Cardiac fibroblast (primary cell): ENCODE data around the gene HNF1A.

Source experiments
- DNase-seq, 2 donors: peaks; one replicate each; pipeline versions ENCODE4 v3.0.0 to v3.0.0-alpha.2; 2010; ENCODE audit warnings: low read depth in 2 of 2
- H3K4me3 ChIP-seq, 2 donors: replicated peaks in 1 of 2; 1 replicate in 1 of 2; 2 replicates in 1 of 2; pipeline ENCODE4 v1.5.1; 2011; ENCODE audit warnings: low read depth in 2 of 2, low read length in 2 of 2, mild to moderate bottlenecking in 2 of 2, moderate library complexity in 1 of 2
- TF ChIP-seq, protein P1 (sequence below): IDR thresholded peaks from one replicate; pipeline ENCODE4 v1.5.1; 2011; ENCODE audit warnings: low read depth, mild to moderate bottlenecking, low read length, inconsistent platforms

Gene HNF1A, protein sequence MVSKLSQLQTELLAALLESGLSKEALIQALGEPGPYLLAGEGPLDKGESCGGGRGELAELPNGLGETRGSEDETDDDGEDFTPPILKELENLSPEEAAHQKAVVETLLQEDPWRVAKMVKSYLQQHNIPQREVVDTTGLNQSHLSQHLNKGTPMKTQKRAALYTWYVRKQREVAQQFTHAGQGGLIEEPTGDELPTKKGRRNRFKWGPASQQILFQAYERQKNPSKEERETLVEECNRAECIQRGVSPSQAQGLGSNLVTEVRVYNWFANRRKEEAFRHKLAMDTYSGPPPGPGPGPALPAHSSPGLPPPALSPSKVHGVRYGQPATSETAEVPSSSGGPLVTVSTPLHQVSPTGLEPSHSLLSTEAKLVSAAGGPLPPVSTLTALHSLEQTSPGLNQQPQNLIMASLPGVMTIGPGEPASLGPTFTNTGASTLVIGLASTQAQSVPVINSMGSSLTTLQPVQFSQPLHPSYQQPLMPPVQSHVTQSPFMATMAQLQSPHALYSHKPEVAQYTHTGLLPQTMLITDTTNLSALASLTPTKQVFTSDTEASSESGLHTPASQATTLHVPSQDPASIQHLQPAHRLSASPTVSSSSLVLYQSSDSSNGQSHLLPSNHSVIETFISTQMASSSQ

DNA sequence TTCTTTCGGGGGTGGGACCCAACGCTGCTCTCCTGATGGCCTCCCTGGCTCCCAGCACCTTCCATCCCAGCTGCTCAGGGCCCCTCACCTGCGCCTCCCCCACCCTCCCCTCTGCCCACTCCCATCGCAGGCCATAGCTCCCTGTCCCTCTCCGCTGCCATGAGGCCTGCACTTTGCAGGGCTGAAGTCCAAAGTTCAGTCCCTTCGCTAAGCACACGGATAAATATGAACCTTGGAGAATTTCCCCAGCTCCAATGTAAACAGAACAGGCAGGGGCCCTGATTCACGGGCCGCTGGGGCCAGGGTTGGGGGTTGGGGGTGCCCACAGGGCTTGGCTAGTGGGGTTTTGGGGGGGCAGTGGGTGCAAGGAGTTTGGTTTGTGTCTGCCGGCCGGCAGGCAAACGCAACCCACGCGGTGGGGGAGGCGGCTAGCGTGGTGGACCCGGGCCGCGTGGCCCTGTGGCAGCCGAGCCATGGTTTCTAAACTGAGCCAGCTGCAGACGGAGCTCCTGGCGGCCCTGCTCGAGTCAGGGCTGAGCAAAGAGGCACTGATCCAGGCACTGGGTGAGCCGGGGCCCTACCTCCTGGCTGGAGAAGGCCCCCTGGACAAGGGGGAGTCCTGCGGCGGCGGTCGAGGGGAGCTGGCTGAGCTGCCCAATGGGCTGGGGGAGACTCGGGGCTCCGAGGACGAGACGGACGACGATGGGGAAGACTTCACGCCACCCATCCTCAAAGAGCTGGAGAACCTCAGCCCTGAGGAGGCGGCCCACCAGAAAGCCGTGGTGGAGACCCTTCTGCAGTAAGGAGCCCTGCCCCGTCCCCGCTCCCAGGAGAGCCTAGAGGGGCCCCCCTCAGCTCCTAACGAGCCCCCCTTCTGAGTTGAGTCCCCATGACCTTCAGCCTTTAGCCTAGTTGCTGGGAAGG is at the start of gene HNF1A:
HNF1A (plus strand) TSS at position 248 of the 924 bp plus-strand sequence; CDS start at position 474, 226 bp downstream.
- TF ChIP-seq, protein P1, sequence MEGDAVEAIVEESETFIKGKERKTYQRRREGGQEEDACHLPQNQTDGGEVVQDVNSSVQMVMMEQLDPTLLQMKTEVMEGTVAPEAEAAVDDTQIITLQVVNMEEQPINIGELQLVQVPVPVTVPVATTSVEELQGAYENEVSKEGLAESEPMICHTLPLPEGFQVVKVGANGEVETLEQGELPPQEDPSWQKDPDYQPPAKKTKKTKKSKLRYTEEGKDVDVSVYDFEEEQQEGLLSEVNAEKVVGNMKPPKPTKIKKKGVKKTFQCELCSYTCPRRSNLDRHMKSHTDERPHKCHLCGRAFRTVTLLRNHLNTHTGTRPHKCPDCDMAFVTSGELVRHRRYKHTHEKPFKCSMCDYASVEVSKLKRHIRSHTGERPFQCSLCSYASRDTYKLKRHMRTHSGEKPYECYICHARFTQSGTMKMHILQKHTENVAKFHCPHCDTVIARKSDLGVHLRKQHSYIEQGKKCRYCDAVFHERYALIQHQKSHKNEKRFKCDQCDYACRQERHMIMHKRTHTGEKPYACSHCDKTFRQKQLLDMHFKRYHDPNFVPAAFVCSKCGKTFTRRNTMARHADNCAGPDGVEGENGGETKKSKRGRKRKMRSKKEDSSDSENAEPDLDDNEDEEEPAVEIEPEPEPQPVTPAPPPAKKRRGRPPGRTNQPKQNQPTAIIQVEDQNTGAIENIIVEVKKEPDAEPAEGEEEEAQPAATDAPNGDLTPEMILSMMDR, result no peak
- no peak within 1 kb of the TSS for H3K4me3 ChIP-seq
- DNase-seq, result no peak

DNA sequence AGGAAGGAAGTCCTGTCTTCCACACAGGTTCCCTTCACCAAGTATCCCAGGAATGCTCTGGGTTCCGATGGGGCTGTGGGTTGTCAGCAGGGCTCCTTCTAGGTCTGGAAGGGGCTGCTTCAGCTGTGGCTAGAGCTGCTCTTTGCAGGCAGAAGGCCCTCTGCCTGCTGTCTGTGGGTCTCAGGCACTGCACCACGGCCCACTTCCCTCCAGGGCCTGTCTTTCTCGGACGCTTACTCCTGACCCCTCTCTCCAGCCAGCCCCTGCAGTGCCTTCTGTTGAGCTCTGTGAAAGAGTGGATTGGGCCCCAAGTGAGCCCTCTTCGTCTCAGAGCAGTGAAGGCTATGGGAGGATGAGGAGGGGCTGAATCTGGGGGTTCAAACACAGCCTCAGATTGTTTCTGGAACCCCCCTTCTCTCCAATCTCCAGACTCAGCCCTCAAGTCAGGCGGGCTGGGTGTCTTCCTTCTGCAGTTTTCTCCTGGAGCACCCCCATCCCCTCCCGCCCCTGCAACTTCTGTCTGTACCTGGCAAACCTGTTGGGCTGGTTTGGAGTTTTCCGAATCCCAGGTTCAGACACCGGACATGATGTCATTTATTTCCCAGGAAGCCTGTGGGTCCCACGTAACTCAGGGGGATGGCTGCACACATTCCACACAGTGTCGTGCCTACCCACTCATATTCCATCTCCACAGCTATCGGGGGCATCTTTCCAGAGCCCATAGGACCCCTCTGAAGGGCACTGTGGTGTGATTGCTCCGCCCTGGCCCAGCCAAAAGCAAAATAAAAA is 49.3 kb upstream of the HNF1A start:
- TF ChIP-seq, protein P1, result no peak
- DNase-seq, result no peak
- no peak overlapping the region for H3K4me3 ChIP-seq

DNA sequence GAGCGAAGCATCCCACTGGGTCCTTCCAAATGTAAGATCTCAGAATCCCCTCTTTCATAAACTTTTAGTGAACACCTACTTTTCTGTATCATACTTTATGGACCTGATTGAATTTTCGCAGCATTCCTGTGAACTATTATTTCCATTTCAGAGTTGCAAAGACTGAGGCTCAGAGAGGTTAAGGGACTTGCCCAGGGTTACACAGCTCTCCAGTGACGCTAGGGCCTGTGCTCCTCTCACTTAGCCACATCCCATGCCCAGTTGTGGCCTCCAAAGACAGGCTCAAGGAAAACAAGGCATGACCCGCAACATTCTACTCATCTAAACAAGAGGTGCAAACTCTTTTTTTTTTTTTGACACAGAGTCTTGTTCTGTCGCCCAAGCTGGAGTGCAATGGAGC is 48.3 kb upstream of the HNF1A start:
- H3K4me3 ChIP-seq, result no peak overlapping the region
- DNase-seq, result no peak
- TF ChIP-seq, protein P1, result no peak

DNA sequence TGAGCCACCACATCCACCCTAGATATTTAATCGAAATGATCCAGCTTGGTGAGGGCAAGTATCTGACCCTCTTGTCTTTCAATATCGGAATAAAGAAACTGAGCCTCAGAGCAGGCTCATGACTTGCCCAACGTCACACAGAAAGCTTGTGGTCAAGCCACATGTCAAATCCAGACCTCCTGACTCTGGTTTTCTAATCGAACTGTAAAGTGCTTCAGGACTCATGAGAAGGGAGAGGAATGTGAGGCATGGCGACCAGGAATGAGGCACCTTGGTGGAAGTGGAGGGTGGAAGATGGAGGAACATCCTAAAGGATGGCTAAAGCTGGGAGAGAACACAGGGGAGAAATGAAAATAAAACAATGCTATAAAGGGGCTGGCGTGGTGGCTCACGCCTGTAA is 46.3 kb upstream of the HNF1A start:
- no peak overlapping the region for H3K4me3 ChIP-seq
- DNase-seq, result no peak
- TF ChIP-seq, protein P1, result no peak

DNA sequence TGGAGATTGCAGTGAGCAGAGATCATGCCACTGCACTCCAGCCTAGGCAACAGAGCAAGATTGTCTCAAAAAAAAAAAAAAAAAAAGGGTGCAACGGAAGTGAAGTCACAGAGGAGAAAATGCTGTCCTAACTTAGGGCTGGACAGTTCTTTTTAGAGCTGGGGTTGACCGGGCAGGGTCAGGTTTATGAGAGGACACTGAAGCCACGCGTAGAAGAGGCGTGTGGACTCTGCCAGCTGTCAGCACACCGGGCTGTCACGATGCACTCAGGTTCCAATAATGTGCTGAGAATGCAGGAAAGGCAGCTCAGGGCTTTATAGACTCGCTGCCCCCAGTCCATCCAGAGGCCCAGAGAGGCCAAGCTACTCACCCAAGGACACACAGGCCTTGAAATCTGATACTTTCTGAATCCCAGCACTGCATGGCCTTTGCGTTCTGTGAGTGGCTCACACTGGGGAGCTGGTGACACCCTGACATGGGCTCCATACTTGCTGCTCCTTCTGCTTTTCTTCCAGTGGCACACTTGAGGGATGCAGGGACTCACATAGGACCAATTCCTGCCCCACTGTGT is 45.3 kb upstream of the HNF1A start:
- TF ChIP-seq, protein P1, result no peak
- no peak for DNase-seq
- no peak overlapping the region for H3K4me3 ChIP-seq
